Endothelial cell (in vitro differentiated cells): ENCODE measurements around the gene PLXDC1. TPM values are rescaled to one million over a fixed set of nuclear protein-coding genes. Genes with fewer than 3 reads are reported as not detected.

ENCODE experiments used
- DNase-seq: peaks from one replicate; pipeline ENCODE4 v3.0.0; 2021; ENCODE audit warnings: low spot score
- H3K27ac Mint-ChIP-seq: one replicate; pipeline ENCODE4 v1.8.0; 2021; ENCODE audit warnings: mixed read lengths, inconsistent platforms; ENCODE audit not compliant: unreplicated experiment
- H3K27me3 Mint-ChIP-seq: one replicate; pipeline ENCODE4 v1.8.0; 2021; ENCODE audit warnings: mild to moderate bottlenecking, moderate library complexity, mixed read lengths, inconsistent platforms; ENCODE audit not compliant: unreplicated experiment
- H3K36me3 Mint-ChIP-seq: one replicate; pipeline ENCODE4 v1.8.0; 2021; ENCODE audit warnings: mild to moderate bottlenecking, low read depth, mixed read lengths, inconsistent platforms; ENCODE audit not compliant: unreplicated experiment
- H3K4me1 Mint-ChIP-seq: one replicate; pipeline ENCODE4 v1.8.0; 2021; ENCODE audit warnings: mild to moderate bottlenecking, mixed read lengths, inconsistent platforms; ENCODE audit not compliant: unreplicated experiment
- H3K4me3 Mint-ChIP-seq: one replicate; pipeline ENCODE4 v1.8.0; 2021; ENCODE audit warnings: mild to moderate bottlenecking, mixed read lengths, inconsistent platforms; ENCODE audit not compliant: unreplicated experiment
- H3K9me3 Mint-ChIP-seq: one replicate; pipeline ENCODE4 v1.8.0; 2021; ENCODE audit warnings: mixed read lengths, inconsistent platforms; ENCODE audit not compliant: unreplicated experiment
- total RNA-seq: library from RNA; stranded (reverse); fragmentation: NEBNext Ultra II Directional; extraction: Animal tissue kit (Norgen Biotek cat#: 25700); gene quantifications from one replicate; pipeline ENCODE4 v1.2.1, GENCODE V29; 2021; ENCODE audit not compliant: unreplicated experiment
- TF ChIP-seq, protein P1 (sequence below): fragments of 200-600 bp; sonication (generic); IDR thresholded peaks from one replicate; pipeline ENCODE4 v1.5.0; 2021; ENCODE audit warnings: antibody characterized with exemption; ENCODE audit not compliant: unreplicated experiment

Gene PLXDC1
- total RNA-seq, 1 donor from 2014 or later: 3.7 TPM

DNA sequence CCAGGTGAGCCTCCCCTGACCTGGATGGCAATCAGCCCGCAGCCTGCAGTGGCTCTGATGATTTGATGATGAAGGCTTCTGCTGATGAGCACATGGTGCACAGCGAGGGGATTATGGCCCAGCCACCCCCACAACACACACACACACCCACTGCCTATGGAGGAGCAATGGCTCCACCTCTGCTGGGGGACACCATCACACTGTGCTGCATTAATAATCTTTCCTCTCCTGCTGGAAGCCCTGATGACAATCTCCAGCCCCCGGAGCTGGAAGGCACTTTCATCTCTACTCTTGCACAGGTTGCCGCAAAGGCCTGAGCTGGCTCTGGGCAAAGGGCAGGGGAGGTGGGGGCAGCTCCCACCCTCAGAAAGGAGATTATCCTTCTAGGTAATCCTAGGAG lies 79.9 kb downstream of the PLXDC1 start:
- Mint-ChIP-seq H3K36me3 (no peaks in the 10 kb centered on the region), H3K27ac (no peak overlapping the region), H3K4me3 (no peak overlapping the region), H3K4me1 (no peaks in the 10 kb centered on the region), H3K27me3 (peaks cover 2% of the 10 kb centered on the region), H3K9me3 (no peaks in the 10 kb centered on the region)
- TF ChIP-seq, protein P1, sequence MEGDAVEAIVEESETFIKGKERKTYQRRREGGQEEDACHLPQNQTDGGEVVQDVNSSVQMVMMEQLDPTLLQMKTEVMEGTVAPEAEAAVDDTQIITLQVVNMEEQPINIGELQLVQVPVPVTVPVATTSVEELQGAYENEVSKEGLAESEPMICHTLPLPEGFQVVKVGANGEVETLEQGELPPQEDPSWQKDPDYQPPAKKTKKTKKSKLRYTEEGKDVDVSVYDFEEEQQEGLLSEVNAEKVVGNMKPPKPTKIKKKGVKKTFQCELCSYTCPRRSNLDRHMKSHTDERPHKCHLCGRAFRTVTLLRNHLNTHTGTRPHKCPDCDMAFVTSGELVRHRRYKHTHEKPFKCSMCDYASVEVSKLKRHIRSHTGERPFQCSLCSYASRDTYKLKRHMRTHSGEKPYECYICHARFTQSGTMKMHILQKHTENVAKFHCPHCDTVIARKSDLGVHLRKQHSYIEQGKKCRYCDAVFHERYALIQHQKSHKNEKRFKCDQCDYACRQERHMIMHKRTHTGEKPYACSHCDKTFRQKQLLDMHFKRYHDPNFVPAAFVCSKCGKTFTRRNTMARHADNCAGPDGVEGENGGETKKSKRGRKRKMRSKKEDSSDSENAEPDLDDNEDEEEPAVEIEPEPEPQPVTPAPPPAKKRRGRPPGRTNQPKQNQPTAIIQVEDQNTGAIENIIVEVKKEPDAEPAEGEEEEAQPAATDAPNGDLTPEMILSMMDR: no peak
- DNase-seq: no peak

DNA sequence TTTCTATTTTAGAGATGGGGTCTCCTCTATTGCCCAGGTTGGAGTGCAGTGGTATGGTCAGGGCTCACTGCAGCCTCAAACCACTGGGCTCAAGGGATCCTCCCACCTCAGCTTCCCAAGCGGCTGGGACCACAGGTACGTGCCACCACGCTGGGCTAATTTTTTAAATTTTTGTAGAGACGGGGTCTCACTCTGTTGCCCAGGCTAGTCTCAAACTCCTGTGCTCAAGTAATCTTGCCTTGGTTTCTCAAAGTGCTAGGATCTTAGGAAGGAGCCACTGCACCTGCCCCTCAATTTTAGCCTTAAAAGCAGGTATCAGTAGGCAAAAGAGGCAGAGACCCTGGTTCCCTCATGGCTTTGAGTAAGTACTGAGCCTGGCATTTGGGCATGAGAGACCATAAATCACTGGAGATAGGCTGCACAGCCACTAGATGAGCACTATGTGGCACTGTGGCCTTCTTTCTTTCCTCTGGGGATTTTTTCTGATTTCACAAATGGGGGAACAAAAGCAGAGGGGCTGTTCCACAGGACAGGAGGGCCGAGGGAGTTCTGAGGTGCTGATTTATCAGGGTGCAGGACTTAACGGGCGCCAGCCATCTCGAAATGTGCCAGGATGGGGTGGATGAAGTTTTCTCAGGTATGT lies 82.2 kb downstream of the PLXDC1 start:
- H3K27me3 Mint-ChIP-seq: no peaks in the 10 kb centered on the region
- TF ChIP-seq, protein P1: no peak

GRCh38 chr17:39064819-39065218 lies 86.6 kb downstream of the PLXDC1 start:
- H3K4me1 Mint-ChIP-seq: peaks cover 32% of the 10 kb centered on the region
- DNase-seq: no peak
- H3K4me3 Mint-ChIP-seq: no peak overlapping the region
- H3K36me3 Mint-ChIP-seq: no peaks in the 10 kb centered on the region
- H3K27ac Mint-ChIP-seq: no peak overlapping the region
- H3K9me3 Mint-ChIP-seq: no peaks in the 10 kb centered on the region
- H3K27me3 Mint-ChIP-seq: peaks cover 4% of the 10 kb centered on the region
- TF ChIP-seq, protein P1: no peak

More for the DNA sequence above, 82.2 kb downstream of the PLXDC1 start:
- Mint-ChIP-seq H3K4me1 (no peaks in the 10 kb centered on the region), H3K27ac (no peak overlapping the region), H3K4me3 (no peak overlapping the region), H3K36me3 (no peaks in the 10 kb centered on the region), H3K9me3 (no peaks in the 10 kb centered on the region)
- peak; percentile 16 for DNase-seq

DNA sequence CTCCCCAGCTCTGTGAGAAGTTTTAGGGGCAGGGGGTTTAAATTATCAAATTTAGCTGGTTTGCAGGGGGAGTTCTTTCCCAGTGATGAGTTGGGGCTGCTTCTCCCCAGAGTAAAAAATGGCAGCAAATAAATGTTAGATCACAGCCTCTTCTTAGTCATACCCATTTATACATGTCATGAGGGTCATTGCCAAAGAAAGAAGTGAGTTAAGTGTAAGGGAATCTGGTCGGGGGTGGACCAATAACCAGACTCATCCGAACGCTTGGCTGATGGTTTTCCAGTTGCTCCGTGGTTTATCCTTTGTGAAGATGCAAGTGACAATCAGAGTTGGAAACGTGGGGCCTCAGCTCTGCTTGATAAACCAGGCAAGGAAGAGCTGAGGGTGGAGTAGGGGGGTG lies 87.1 kb downstream of the PLXDC1 start:
- Mint-ChIP-seq H3K27me3 (peaks cover 4% of the 10 kb centered on the region), H3K4me1 (peaks cover 33% of the 10 kb centered on the region), H3K27ac (no peak overlapping the region), H3K4me3 (no peak overlapping the region), H3K9me3 (no peaks in the 10 kb centered on the region), H3K36me3 (no peaks in the 10 kb centered on the region)
- DNase-seq: no peak
- TF ChIP-seq, protein P1: no peak

DNA sequence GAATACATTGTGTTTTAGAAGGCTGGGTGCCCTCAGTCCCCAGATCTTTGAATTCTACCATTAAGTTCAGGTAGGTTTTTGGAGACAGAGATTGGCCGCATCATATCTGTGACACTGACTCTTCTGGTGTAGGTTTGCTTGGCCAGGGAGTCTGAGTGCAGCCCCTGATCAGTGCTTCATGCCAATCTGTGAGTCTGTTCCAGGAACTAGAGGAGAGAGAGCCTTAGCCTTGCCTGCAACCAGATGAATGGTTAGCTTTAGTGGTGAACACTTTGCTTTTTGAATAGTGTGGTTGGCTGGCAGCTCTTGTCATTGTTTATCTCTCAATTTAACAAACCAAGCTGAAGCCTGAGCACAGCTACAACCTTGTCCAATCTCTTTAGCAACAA lies 87.8 kb downstream of the PLXDC1 start:
- H3K27ac Mint-ChIP-seq: no peak overlapping the region
- H3K4me3 Mint-ChIP-seq: no peak overlapping the region
- no peaks in the 10 kb centered on the region for H3K36me3 Mint-ChIP-seq
- DNase-seq: no peak
- H3K27me3 Mint-ChIP-seq: peaks cover 4% of the 10 kb centered on the region
- H3K9me3 Mint-ChIP-seq: no peaks in the 10 kb centered on the region
- TF ChIP-seq, protein P1: no peak
- H3K4me1 Mint-ChIP-seq: peaks cover 33% of the 10 kb centered on the region
